ENCODE measurements around the gene TMEM204.

TMEM204 gene

GRCh38 chr16:1539720-1540555, 6.5 kb downstream of the TMEM204 start:
- FAIRE-seq, result no peak

- FAIRE-seq, result no peak
These were observed 7.0 kb downstream of the TMEM204 start for GRCh38 chr16:1540556-1540855.

- no peak for FAIRE-seq
These were observed 8.1 kb downstream of the TMEM204 start for GRCh38 chr16:1541293-1542165.

- FAIRE-seq, result no peak
These were observed 8.7 kb downstream of the TMEM204 start for GRCh38 chr16:1542166-1542500.

- FAIRE-seq, result no peak
These were observed 9.1 kb downstream of the TMEM204 start for GRCh38 chr16:1542533-1542932.

- peak; percentile 39 for FAIRE-seq
These were observed 9.8 kb downstream of the TMEM204 start for GRCh38 chr16:1543085-1543896.

GRCh38 chr16:1545044-1546040, 11.9 kb downstream of the TMEM204 start:
- FAIRE-seq, result no peak

- no peak for FAIRE-seq
These were observed 13.0 kb downstream of the TMEM204 start for GRCh38 chr16:1546430-1546829.

GRCh38 chr16:1548233-1548632, 14.8 kb downstream of the TMEM204 start:
- FAIRE-seq, result no peak

GRCh38 chr16:1548727-1549126, 15.3 kb downstream of the TMEM204 start:
- FAIRE-seq, result no peak

- FAIRE-seq, result no peak
These were observed 16.6 kb downstream of the TMEM204 start for GRCh38 chr16:1550069-1550468.

- no peak for FAIRE-seq
These were observed 17.2 kb downstream of the TMEM204 start for GRCh38 chr16:1550696-1551095.

- FAIRE-seq, result no peak
These were observed 17.7 kb downstream of the TMEM204 start for GRCh38 chr16:1551166-1551565.

GRCh38 chr16:1552129-1552528, 18.7 kb downstream of the TMEM204 start:
- FAIRE-seq, result no peak

GRCh38 chr16:1553946-1554825, 20.7 kb downstream of the TMEM204 start:
- no peak for FAIRE-seq

- FAIRE-seq, result no peak
These were observed 21.5 kb downstream of the TMEM204 start for GRCh38 chr16:1554826-1555445.

- no peak for FAIRE-seq
These were observed 22.8 kb downstream of the TMEM204 start for GRCh38 chr16:1556254-1556653.

GRCh38 chr16:1557074-1557473, 23.6 kb downstream of the TMEM204 start:
- FAIRE-seq, result no peak

- FAIRE-seq, result no peak
These were observed 24.1 kb downstream of the TMEM204 start for GRCh38 chr16:1557576-1557975.

GRCh38 chr16:1559446-1559975, 26.0 kb downstream of the TMEM204 start:
- FAIRE-seq, result no peak
